Osteocyte (in vitro differentiated cells): Measurements from ENCODE around the gene ANTXR1. TPM values are rescaled to one million over a fixed set of nuclear protein-coding genes. Genes with fewer than 3 reads are reported as not detected.

Source experiments
- DNase-seq: peaks from one replicate; pipeline ENCODE4 v3.0.0; 2021; ENCODE audit warnings: mixed read lengths; ENCODE audit not compliant: unreplicated experiment; ENCODE audit errors: extremely low spot score
- H3K27ac Mint-ChIP-seq: one replicate; pipeline ENCODE4 v1.8.0; 2021; ENCODE audit warnings: mild to moderate bottlenecking, mixed read lengths; ENCODE audit not compliant: unreplicated experiment
- H3K27me3 Mint-ChIP-seq: one replicate; pipeline ENCODE4 v1.8.0; 2021; ENCODE audit warnings: mixed read lengths; ENCODE audit not compliant: unreplicated experiment
- H3K36me3 Mint-ChIP-seq: one replicate; pipeline ENCODE4 v1.8.0; 2021; ENCODE audit warnings: mixed read lengths; ENCODE audit not compliant: unreplicated experiment
- H3K4me1 Mint-ChIP-seq: one replicate; pipeline ENCODE4 v1.8.0; 2021; ENCODE audit warnings: mixed read lengths; ENCODE audit not compliant: unreplicated experiment
- H3K4me3 Mint-ChIP-seq: one replicate; pipeline ENCODE4 v1.8.0; 2021; ENCODE audit warnings: mild to moderate bottlenecking, moderate library complexity, mixed read lengths; ENCODE audit not compliant: unreplicated experiment
- H3K9me3 Mint-ChIP-seq: one replicate; pipeline ENCODE4 v1.8.0; 2021; ENCODE audit warnings: mixed read lengths; ENCODE audit not compliant: unreplicated experiment
- total RNA-seq: library from RNA; stranded (reverse); gene quantifications from 2 replicates; pipeline ENCODE4 v1.2.1, GENCODE V29; 2021
- TF ChIP-seq, protein P1 (sequence below): fragments of 200-600 bp; sonication (generic); IDR thresholded peaks from 2 replicates; pipeline ENCODE4 v1.5.0; 2021; ENCODE audit warnings: antibody characterized with exemption, mild to moderate bottlenecking, moderate library complexity

The ANTXR1 gene
- total RNA-seq, 1 donor from 2014 or later: 144 TPM

DNA sequence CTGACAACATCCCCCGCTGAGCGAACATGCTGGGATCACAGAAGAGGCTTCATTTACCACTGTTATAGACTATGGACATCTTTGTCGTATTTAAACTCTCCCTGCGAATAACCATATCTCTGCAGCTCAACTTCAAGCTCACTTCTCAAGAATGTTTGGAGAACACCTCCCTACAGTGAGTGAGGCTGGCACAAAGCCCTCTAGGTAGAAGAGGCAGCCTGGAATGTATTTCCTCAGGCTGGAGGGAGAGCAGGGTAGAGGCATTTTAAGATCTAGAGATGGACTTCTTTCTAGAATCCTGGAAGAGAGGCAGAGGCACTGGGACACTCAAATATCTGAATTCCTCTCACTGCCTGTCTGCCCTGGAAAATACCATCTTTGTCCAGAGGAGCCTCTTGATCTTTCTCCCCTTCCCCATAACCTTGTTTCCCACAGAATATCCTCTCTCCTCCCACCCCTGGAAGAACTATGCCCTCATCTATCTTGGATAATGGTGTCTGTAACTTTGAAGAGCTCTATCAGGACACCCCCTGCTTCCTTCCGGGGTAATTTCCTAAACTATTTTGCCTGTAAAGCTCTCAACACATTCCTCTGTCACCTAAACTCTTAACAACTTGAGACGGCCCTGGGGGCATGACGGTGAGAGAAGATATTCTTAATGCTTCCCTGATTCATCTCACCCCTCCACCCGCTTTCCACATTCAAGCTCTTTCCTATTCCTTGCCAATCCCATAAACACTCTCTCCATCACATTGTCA, 2.4 kb upstream of the ANTXR1 start:
- DNase-seq: no peak
- TF ChIP-seq, protein P1, sequence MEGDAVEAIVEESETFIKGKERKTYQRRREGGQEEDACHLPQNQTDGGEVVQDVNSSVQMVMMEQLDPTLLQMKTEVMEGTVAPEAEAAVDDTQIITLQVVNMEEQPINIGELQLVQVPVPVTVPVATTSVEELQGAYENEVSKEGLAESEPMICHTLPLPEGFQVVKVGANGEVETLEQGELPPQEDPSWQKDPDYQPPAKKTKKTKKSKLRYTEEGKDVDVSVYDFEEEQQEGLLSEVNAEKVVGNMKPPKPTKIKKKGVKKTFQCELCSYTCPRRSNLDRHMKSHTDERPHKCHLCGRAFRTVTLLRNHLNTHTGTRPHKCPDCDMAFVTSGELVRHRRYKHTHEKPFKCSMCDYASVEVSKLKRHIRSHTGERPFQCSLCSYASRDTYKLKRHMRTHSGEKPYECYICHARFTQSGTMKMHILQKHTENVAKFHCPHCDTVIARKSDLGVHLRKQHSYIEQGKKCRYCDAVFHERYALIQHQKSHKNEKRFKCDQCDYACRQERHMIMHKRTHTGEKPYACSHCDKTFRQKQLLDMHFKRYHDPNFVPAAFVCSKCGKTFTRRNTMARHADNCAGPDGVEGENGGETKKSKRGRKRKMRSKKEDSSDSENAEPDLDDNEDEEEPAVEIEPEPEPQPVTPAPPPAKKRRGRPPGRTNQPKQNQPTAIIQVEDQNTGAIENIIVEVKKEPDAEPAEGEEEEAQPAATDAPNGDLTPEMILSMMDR: no peak
- Mint-ChIP-seq H3K27ac (no peak overlapping the region), H3K36me3 (no peaks in the 10 kb centered on the region), H3K9me3 (no peaks in the 10 kb centered on the region), H3K4me3 (no peak overlapping the region), H3K4me1 (peaks cover 18% of the 10 kb centered on the region), H3K27me3 (no peaks in the 10 kb centered on the region)

- TF ChIP-seq, protein P1: no peak
- Mint-ChIP-seq H3K27me3 (no peaks in the 10 kb centered on the region), H3K27ac (no peak overlapping the region), H3K4me3 (no peak overlapping the region), H3K9me3 (no peaks in the 10 kb centered on the region), H3K36me3 (no peaks in the 10 kb centered on the region), H3K4me1 (peaks cover 18% of the 10 kb centered on the region)
- no peak for DNase-seq
Measured at GRCh38 chr2:69011611-69012157, 1.3 kb upstream of the ANTXR1 start.

GRCh38 chr2:69012310-69013141, 453 bp upstream of the ANTXR1 start:
- TF ChIP-seq, protein P1: peak; percentile 86
- peak overlapping the region; percentile 92 for H3K27ac Mint-ChIP-seq
- H3K4me3 Mint-ChIP-seq: peak overlapping the region; percentile 97
- no peaks in the 10 kb centered on the region for H3K9me3 Mint-ChIP-seq
- no peaks in the 10 kb centered on the region for H3K36me3 Mint-ChIP-seq
- DNase-seq: peak; percentile 90
- H3K27me3 Mint-ChIP-seq: no peaks in the 10 kb centered on the region
- H3K4me1 Mint-ChIP-seq: peaks cover 26% of the 10 kb centered on the region

DNA sequence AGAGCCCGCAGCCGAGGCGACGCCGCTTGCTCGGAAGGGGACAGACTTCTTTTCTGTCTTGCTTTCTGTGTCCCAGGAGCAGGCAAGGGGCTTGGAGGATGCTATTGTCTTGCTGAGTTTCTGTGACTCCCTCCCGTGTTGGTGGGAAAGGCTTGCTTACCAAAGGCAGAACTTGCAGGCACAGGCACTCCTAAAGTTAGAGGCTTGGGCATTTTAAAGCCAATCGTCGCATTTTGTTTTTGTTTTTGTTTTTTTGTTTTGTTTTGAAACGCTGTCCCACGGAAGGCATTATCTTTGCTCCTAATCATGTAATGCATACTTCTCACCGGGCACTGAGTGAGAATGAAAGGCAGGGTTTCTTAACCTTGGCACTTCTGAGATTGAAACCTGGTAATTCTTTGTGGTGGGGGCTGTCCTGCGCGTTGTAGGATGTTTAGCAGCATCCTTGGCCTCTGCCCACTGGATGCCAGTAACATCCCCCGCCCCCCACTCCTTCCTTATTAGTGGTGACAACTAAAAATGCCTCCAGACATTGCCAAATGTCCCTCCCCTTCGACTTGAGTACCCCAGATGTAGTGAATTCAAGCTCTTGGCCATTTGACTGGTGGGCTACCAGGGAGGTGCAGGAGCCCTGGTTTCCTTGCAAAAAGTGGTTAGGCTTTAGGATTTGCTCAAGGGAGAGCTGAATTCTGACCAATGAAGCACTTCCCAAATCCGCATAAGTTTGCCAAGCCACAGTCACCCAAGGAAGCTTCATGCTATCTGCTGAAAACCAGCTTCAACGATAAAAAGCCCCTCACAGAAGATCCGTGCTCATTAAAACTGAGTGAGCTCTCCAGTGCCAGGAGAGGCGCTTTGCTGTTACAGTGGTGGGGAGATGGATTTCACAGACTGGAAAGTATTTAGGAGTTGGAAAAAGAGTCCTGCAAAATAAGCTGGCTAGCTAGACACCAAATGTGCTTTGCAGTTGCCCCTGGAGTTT, 1.2 kb downstream of the ANTXR1 start:
- peak overlapping the region; percentile 92 for H3K27ac Mint-ChIP-seq
- no peak for DNase-seq
- H3K4me1 Mint-ChIP-seq: peaks cover 35% of the 10 kb centered on the region

More for the DNA sequence above, 1.2 kb downstream of the ANTXR1 start:
- H3K4me3 Mint-ChIP-seq: peak overlapping the region; percentile 97
- TF ChIP-seq, protein P1: no peak
- peaks cover 3% of the 10 kb centered on the region for H3K36me3 Mint-ChIP-seq
- H3K27me3 Mint-ChIP-seq: no peaks in the 10 kb centered on the region
- no peaks in the 10 kb centered on the region for H3K9me3 Mint-ChIP-seq
